ENCODE measurements around the gene FAAP20. TPM values are rescaled to one million over a fixed set of nuclear protein-coding genes. Genes with fewer than 3 reads are reported as not detected.

The FAAP20 gene
- total and polyA plus RNA-seq, 12 donors: 2.7 to 185 (median 62.0) TPM

GRCh38 chr1:2158272-2158671, 36.3 kb downstream of the FAAP20 start:
- no peak overlapping the region for H3K27ac ChIP-seq
- H3K36me3 ChIP-seq (replicated peaks in 1 of 2): peaks cover 0 to 2% of the 10 kb centered on the region in 2 donors
- H3K27me3 ChIP-seq: no peaks in the 10 kb centered on the region
- TF ChIP-seq POLR2A (IDR thresholded peaks at IDR 0.05) (no peak), CTCF (IDR thresholded peaks at IDR 0.05) (no peak)
- H3K9me3 ChIP-seq (replicated peaks in 1 of 3): no peaks in the 10 kb centered on the region
- 87 to 95% (median 92%) methylated on average over 16 of the region's 16 CpGs for WGBS, 4 donors
- H3K4me3 ChIP-seq: no peak overlapping the region
- no peaks in the 10 kb centered on the region for H3K4me1 ChIP-seq (replicated peaks in 1 of 2)
- intact Hi-C loops (cut with DNase I): no loop called here
- no peak for DNase-seq

- TF ChIP-seq POLR2A (IDR thresholded peaks at IDR 0.05): no peak
- no peak for TF ChIP-seq CTCF (IDR thresholded peaks at IDR 0.05)
These were observed 36.7 kb downstream of the FAAP20 start for GRCh38 chr1:2157856-2158255.

GRCh38 chr1:2156866-2157265, 37.7 kb downstream of the FAAP20 start:
- Histone ChIP-seq H3K27ac (no peak overlapping the region), H3K27me3 (no peaks in the 10 kb centered on the region), H3K9me3 (replicated peaks in 1 of 3) (no peaks in the 10 kb centered on the region), H3K4me3 (no peak overlapping the region), H3K4me1 (replicated peaks in 1 of 2) (no peaks in the 10 kb centered on the region), H3K36me3 (replicated peaks in 1 of 2) (peaks cover 0 to 11% of the 10 kb centered on the region in 2 donors)
- intact Hi-C loops (cut with DNase I): no loop called here
- no peak for TF ChIP-seq CTCF (IDR thresholded peaks at IDR 0.05)
- TF ChIP-seq POLR2A (IDR thresholded peaks at IDR 0.05): no peak
- WGBS, 4 donors: 86 to 93% (median 88%) methylated on average over 8 to 9 of the region's 9 CpGs
- no peak for DNase-seq

More at GRCh38 chr1:2157856-2158255, 36.7 kb downstream of the FAAP20 start:
- Histone ChIP-seq H3K4me3 (no peak overlapping the region), H3K4me1 (replicated peaks in 1 of 2) (no peaks in the 10 kb centered on the region), H3K27ac (no peak overlapping the region), H3K36me3 (replicated peaks in 1 of 2) (peaks cover 0 to 6% of the 10 kb centered on the region in 2 donors), H3K9me3 (replicated peaks in 1 of 3) (no peaks in the 10 kb centered on the region), H3K27me3 (no peaks in the 10 kb centered on the region)
- no peak for DNase-seq
- intact Hi-C loops (cut with DNase I): no loop called here
- 85 to 94% (median 90%) methylated on average over 11 to 19 of the region's 19 CpGs for WGBS, 4 donors

- intact Hi-C loops (cut with DNase I): no loop called here
- 80 to 98% (median 88%) methylated on average over 6 of the region's 6 CpGs for WGBS, 4 donors
- H3K36me3 ChIP-seq (replicated peaks in 1 of 2): peaks cover 0 to 11% of the 10 kb centered on the region in 2 donors
- no peak for DNase-seq
- H3K4me3 ChIP-seq: no peak overlapping the region
- no peak overlapping the region for H3K27ac ChIP-seq
- no peak for TF ChIP-seq CTCF (IDR thresholded peaks at IDR 0.05)
- no peak for TF ChIP-seq POLR2A (IDR thresholded peaks at IDR 0.05)
- H3K27me3 ChIP-seq: no peaks in the 10 kb centered on the region
- H3K4me1 ChIP-seq (replicated peaks in 1 of 2): no peaks in the 10 kb centered on the region
- no peaks in the 10 kb centered on the region for H3K9me3 ChIP-seq (replicated peaks in 1 of 3)
These were observed 38.8 kb downstream of the FAAP20 start for GRCh38 chr1:2155788-2156187.
